Activated naive CD4-positive, alpha-beta T cell treated with anti-CD3 and anti-CD28 coated beads, Interleukin-2, amount 10 ng/mL, durations not matched to agents 7 days and 5 days (primary cell): ENCODE measurements around the gene IRF2BP1.

Experiments used
- CTCF ChIA-PET: fragments of 350-600 bp; sonication (Branson Sonifier 250); formaldehyde crosslinking; loops from one replicate; lab custom pipeline; 2021; ENCODE audit warnings: antibody characterized with exemption; lab: Charles Lee
- DNase-seq: peaks from one replicate; pipeline ENCODE4 v3.0.0-alpha.2; 2020
- H3K27ac Mint-ChIP-seq: one replicate; pipeline ENCODE4 v1.8.0; 2021; ENCODE audit warnings: mild to moderate bottlenecking, moderate library complexity, mixed read lengths
- H3K27me3 Mint-ChIP-seq: one replicate; pipeline ENCODE4 v1.8.0; 2021; ENCODE audit warnings: mild to moderate bottlenecking, mixed read lengths
- H3K36me3 Mint-ChIP-seq: one replicate; pipeline ENCODE4 v1.8.0; 2021; ENCODE audit warnings: mixed read lengths
- H3K4me1 Mint-ChIP-seq: one replicate; pipeline ENCODE4 v1.8.0; 2021; ENCODE audit warnings: mixed read lengths
- H3K4me3 Mint-ChIP-seq: one replicate; pipeline ENCODE4 v1.8.0; 2021; ENCODE audit warnings: mild to moderate bottlenecking, moderate library complexity, mixed read lengths
- H3K9me3 Mint-ChIP-seq: one replicate; pipeline ENCODE4 v1.8.0; 2021; ENCODE audit warnings: mixed read lengths

IRF2BP1 gene, protein sequence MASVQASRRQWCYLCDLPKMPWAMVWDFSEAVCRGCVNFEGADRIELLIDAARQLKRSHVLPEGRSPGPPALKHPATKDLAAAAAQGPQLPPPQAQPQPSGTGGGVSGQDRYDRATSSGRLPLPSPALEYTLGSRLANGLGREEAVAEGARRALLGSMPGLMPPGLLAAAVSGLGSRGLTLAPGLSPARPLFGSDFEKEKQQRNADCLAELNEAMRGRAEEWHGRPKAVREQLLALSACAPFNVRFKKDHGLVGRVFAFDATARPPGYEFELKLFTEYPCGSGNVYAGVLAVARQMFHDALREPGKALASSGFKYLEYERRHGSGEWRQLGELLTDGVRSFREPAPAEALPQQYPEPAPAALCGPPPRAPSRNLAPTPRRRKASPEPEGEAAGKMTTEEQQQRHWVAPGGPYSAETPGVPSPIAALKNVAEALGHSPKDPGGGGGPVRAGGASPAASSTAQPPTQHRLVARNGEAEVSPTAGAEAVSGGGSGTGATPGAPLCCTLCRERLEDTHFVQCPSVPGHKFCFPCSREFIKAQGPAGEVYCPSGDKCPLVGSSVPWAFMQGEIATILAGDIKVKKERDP

DNA sequence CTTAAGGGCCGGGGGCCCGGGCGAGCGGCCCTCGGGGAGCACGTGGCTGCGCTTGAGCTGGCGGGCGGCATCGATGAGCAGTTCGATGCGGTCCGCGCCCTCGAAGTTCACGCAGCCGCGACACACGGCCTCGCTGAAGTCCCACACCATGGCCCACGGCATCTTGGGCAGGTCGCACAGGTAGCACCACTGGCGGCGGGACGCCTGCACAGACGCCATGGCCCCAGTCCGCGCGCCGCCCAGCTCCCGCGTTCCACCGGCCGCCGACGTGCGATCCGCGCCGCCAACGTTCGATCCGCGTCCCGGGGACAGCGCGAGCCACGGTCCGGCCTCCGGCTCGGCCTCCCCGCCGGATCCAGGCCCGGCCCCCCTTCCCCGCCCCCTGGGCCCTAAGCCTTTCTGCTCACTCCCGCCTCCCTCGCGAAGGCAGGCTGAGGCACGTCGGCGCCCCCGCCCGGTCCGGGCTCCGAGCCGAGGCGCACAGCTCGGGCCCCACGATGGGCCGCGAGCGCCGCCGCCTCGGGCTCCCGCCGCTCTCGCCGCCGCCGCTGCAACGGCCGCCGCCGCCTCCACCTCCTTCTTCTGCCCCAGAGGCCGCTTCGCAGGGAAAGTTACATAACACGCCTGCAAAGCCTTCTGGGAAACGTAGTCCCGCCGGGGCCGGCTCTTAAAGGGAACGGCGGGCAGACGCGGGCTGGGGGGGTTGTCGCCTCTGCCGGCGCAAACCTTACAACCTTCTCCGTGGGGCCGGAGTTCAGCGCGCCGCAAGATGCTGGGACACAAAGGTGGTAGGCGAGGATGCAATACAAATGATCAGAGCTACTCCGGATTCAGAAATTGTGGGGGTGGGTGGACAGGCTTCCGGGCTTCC is at the start of gene IRF2BP1:
Gene IRF2BP1, minus strand, starts transcription at position 586 of the 871 bp plus-strand sequence. Its CDS starts 367 bp downstream, at position 219.
- H3K4me3 Mint-ChIP-seq, result peak within 1 kb of the TSS; percentile 90
- DNase-seq, result peak; percentile 94
- H3K27ac Mint-ChIP-seq, result peak within 1 kb of the TSS; percentile 96
- no peaks in the 10 kb centered on the region for H3K9me3 Mint-ChIP-seq
- H3K4me1 Mint-ChIP-seq, result peaks cover 40% of the 10 kb centered on the region
- CTCF ChIA-PET, result interaction anchor here (1.1 to 5.3 kb wide), 7 partner anchors 15 to 124 kb away, joined by 3 to 58 read pairs (median 5); partner anchors contain the start of genes FOXA3, MYPOP, SIX5 and SYMPK
- H3K27me3 Mint-ChIP-seq, result peaks cover 12% of the 10 kb centered on the region
- H3K36me3 Mint-ChIP-seq, result peaks cover 10% of the 10 kb centered on the region

DNA sequence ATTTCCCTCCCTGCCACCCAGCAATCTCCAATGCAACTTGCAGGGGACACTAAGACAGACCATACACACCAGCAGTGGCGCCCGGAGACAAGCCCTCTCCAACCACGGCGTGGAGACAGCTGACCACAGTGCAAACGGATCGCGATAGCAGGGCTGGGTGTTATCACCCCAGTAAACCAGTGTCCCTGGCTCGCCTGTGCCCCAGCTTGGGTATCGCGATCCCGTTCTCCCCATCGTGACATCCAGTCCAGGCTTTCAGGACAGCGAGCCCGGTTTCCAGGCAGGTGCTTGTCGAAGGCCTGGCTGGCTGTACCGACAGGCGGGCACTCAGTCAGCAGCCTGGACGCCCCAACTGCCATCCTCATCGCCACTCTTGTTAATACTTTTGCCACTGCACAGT is 49.3 kb upstream of the IRF2BP1 start:
- Mint-ChIP-seq H3K27ac (no peak overlapping the region), H3K4me1 (peaks cover 16% of the 10 kb centered on the region), H3K36me3 (no peaks in the 10 kb centered on the region), H3K27me3 (peaks cover 90% of the 10 kb centered on the region), H3K4me3 (no peak overlapping the region), H3K9me3 (peaks cover 2% of the 10 kb centered on the region)
- CTCF ChIA-PET, result no interaction called here
- no peak for DNase-seq

DNA sequence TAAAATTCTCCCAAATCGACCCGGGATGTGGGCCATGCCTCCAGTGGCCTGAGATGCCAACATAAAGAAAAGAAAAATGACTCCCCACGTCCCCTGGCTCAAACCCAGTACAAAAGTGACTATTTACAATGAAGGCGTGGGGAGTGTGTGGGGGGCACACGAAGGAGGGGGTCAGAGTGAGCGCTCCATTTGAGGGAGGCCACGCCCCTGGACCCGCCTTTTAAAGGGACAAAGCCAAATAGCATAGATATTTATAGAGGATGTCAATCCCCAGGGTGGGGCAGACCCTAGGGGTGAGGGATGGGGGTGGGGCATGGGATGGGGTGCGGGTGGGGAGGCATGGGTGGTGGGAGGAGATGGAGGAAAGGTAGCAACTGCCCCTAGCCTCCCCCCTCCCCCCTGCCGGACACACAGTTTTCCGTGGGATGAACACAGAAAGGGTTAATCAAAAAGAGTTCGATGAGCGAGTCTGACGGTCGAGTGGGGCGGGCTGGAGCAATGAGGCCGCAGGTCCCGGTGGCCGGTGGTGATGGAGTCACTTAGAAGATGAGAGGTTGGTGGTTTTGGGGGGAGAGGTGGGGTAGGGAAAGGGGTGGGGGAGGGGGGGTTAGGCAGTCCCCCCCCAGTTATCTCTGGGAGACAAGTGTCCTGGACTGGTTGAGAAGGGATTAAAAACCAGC is 48.8 kb upstream of the IRF2BP1 start:
- H3K9me3 Mint-ChIP-seq, result peaks cover 2% of the 10 kb centered on the region
- H3K27ac Mint-ChIP-seq, result no peak overlapping the region
- H3K4me1 Mint-ChIP-seq, result peaks cover 14% of the 10 kb centered on the region
- H3K36me3 Mint-ChIP-seq, result no peaks in the 10 kb centered on the region
- CTCF ChIA-PET, result no interaction called here
- no peak overlapping the region for H3K4me3 Mint-ChIP-seq
- DNase-seq, result no peak
- peaks cover 91% of the 10 kb centered on the region for H3K27me3 Mint-ChIP-seq

DNA sequence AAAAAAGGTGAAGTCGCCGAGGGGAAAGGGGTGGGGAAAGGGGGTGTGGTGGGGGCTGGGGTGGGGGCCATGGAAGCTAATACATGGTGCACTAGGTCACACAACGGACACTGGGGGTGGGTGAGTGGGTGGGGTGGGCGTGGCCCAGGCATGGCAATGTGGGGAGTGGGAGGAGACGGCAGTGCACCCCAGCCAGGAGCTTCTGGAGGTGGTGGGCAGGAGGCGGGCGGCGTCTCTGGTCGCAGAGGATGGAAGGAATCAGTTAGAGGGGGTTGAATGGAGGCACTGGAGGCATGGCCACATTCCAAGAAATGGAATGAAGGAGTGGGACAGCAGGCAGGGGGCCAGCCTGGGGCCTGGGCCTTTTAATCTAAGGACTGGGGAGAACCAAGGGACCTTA is 47.8 kb upstream of the IRF2BP1 start:
- Mint-ChIP-seq H3K4me1 (peaks cover 10% of the 10 kb centered on the region), H3K27ac (no peak overlapping the region), H3K36me3 (no peaks in the 10 kb centered on the region), H3K27me3 (peaks cover 92% of the 10 kb centered on the region), H3K9me3 (peaks cover 2% of the 10 kb centered on the region), H3K4me3 (no peak overlapping the region)
- CTCF ChIA-PET, result no interaction called here
- no peak for DNase-seq

DNA sequence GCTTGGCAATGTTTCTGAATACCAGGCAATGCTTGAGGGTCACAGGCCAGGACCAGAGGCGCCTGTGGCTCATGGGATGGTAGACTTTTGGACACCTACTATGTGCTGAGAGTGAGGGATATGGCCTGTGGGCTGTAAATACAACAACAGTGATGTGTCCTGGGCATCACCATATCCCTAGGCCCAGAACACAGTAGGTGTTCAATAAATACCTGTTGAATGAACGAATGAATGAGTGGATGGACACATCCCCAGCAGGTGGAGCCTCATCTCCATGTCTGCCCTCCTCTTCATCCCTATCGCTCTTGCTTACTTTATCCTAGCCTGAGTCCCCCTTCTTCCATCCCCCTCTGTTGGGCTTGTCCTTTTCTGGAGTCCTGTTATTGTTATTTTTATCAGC is 45.1 kb upstream of the IRF2BP1 start:
- peaks cover 18% of the 10 kb centered on the region for H3K4me1 Mint-ChIP-seq
- H3K4me3 Mint-ChIP-seq, result no peak overlapping the region
- DNase-seq, result no peak
- H3K27ac Mint-ChIP-seq, result no peak overlapping the region
- peaks cover 85% of the 10 kb centered on the region for H3K27me3 Mint-ChIP-seq
- CTCF ChIA-PET, result no interaction called here
- no peaks in the 10 kb centered on the region for H3K36me3 Mint-ChIP-seq
- H3K9me3 Mint-ChIP-seq, result no peaks in the 10 kb centered on the region

DNA sequence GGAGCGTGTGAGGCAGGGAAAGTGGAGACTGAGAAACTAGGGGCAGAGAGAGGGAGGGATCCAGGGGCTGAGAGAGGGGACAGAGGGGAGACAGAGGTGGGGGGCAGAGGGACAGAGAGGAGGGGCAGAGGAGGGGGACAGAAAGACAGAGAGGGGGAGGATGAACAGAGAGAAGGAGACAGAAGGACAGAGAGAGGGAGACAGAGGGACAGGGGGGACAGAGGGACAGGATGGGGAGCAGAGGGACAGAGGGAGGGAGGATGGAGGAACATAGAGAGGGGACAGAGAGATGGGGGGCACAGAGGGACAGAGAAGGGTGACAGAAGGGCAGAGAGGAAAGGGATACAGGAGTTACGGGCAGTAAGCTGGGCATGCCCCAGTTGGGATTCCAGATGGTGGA is 43.3 kb upstream of the IRF2BP1 start:
- H3K27ac Mint-ChIP-seq, result no peak overlapping the region
- no peak for DNase-seq
- H3K27me3 Mint-ChIP-seq, result peaks cover 74% of the 10 kb centered on the region
- CTCF ChIA-PET, result no interaction called here
- H3K4me3 Mint-ChIP-seq, result no peak overlapping the region
- H3K4me1 Mint-ChIP-seq, result peaks cover 24% of the 10 kb centered on the region
- no peaks in the 10 kb centered on the region for H3K36me3 Mint-ChIP-seq
- H3K9me3 Mint-ChIP-seq, result no peaks in the 10 kb centered on the region

DNA sequence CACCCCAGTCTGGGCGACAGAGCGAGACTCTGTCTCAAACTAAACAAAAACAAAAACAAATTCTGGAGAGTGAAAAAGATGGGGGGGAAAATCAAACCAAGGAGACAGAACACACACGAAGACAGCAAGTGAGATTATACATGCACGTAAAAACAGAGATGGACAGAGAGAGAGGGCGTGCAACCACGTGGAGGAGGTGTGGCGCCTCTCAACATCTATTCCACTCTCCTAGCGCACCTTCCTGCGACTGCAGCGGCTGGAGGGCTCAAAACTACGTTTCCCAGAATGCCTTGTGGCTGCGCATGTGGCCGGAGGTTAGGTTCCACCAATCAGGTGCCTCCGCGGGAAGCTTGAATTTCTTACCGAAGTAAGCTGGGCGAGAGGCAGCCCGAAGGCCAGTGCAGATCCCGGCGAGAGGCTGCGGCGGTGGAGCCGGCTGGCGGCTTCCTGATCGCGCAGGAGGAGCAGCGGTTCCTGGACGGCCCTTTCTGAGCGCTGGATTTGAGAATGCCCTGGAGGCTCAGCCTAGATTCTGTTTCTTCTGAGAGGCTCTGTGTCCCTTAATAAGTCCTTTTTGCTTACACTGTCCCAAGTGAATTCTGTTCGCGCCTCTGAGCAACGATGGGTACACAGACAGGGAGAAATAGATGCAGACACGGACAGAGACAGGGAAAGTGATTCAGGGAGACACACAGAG is 41.8 kb upstream of the IRF2BP1 start:
- peak overlapping the region; percentile 43 for H3K27ac Mint-ChIP-seq
- H3K36me3 Mint-ChIP-seq, result no peaks in the 10 kb centered on the region
- peaks cover 62% of the 10 kb centered on the region for H3K27me3 Mint-ChIP-seq
- peaks cover 24% of the 10 kb centered on the region for H3K4me1 Mint-ChIP-seq
- no peaks in the 10 kb centered on the region for H3K9me3 Mint-ChIP-seq
- H3K4me3 Mint-ChIP-seq, result peak overlapping the region; percentile 67
- CTCF ChIA-PET, result interaction anchor here (0.6 to 2.0 kb wide), 3 partner anchors 24 to 90 kb away, joined by 3 to 4 read pairs (median 4); no protein-coding TSS in a partner anchor
- DNase-seq, result peak; percentile 96

DNA sequence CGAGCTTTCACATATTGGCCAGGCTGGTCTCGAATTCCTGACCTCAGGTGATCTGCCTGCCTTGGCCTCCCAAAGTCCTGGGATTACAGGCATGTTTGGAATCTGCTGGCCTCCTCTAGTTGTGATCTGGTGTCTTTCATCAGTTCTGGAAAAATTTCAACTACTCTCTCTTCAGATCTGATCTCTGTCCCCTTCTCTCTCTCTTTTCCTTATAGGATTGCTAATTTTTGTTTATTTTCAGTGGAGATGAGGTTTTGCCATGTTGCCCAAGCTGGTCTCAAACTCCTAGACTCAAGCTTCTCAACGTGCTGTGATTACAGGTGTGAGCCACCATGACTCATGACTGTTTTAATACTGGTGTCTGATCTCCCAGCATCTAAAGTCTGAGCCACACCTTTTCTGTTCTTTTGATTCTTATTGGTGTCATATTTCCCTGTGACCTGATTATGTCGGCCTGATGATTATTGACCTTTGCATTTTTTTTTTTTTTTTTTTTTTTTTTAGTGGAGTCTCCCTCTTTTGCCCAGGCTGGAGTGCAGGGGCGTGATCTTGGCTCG is 39.0 kb upstream of the IRF2BP1 start:
- DNase-seq, result no peak
- Mint-ChIP-seq H3K4me1 (peaks cover 36% of the 10 kb centered on the region), H3K9me3 (no peaks in the 10 kb centered on the region), H3K27ac (no peak overlapping the region), H3K27me3 (peaks cover 49% of the 10 kb centered on the region), H3K4me3 (no peak overlapping the region), H3K36me3 (no peaks in the 10 kb centered on the region)
- CTCF ChIA-PET, result no interaction called here

DNA sequence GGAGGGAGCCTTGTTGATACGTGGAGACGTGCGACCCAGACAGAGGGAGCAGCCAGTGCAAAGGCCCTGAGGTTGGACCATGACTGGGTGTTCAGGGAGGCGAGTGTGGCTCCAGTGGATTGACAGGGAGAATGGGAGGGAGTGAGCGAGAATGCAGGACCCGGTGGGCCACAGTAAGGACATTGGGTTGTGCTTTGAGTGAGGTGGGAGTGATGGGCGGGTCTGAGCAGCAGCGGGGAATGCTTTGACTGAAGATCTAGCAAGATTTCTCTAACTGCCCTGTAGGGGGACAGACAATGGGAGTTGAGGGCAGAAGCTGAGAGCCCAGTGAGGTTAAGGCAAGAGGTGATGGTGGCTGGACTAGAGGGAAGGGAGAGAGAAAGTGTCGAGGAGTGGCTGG is 36.3 kb upstream of the IRF2BP1 start:
- no peaks in the 10 kb centered on the region for H3K36me3 Mint-ChIP-seq
- no peak for DNase-seq
- no peaks in the 10 kb centered on the region for H3K9me3 Mint-ChIP-seq
- peaks cover 41% of the 10 kb centered on the region for H3K27me3 Mint-ChIP-seq
- CTCF ChIA-PET, result no interaction called here
- H3K27ac Mint-ChIP-seq, result no peak overlapping the region
- peaks cover 48% of the 10 kb centered on the region for H3K4me1 Mint-ChIP-seq
- H3K4me3 Mint-ChIP-seq, result no peak overlapping the region

DNA sequence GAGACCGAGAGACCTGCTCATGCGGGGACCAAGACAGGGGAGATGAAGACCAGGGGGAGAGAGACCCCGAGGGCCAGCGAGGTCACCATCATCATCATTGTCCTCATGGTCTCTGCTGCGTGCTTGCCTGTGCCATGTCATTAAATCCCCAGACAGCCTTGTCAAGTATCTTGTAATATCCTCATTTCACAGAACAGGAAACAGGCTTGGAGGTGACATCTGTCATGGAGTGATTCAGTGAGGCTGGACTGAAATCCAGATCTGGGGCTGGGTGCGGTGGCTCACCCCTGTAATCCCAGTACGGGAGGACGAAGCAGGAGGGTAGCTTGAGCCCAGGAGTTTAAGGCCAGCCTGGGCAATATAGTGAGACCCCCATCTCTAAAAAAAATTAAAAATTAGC is 34.5 kb upstream of the IRF2BP1 start:
- Mint-ChIP-seq H3K27ac (peak overlapping the region; percentile 60), H3K4me3 (no peak overlapping the region), H3K4me1 (peaks cover 54% of the 10 kb centered on the region), H3K27me3 (peaks cover 42% of the 10 kb centered on the region), H3K36me3 (peaks cover 3% of the 10 kb centered on the region), H3K9me3 (no peaks in the 10 kb centered on the region)
- peak; percentile 41 for DNase-seq
- CTCF ChIA-PET, result interaction anchor here (0.5 kb wide), 1 partner anchor 519 kb away, joined by 3 read pairs; no protein-coding TSS in a partner anchor

DNA sequence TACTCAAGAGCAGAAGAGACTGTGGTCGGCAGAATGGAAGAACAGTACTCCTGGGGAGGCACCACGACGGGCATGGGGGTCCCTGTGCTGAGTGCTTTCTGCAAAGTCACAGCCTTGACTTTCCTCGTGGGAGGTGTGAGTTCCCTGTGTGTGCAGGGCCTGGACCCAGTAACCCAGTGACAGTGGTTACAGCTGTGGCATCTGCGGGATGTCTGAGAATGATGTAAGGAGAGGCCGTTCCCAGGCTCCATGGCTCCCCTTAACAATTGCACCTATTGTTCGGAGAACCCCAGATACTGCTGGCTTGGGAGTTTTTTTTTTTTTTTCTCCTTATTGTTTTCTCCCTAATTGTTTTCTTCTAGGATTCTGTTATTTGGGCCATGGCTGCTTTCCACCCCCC is 33.7 kb upstream of the IRF2BP1 start:
- Mint-ChIP-seq H3K9me3 (no peaks in the 10 kb centered on the region), H3K36me3 (peaks cover 3% of the 10 kb centered on the region), H3K4me1 (peaks cover 52% of the 10 kb centered on the region), H3K4me3 (no peak overlapping the region), H3K27ac (no peak overlapping the region), H3K27me3 (peaks cover 46% of the 10 kb centered on the region)
- CTCF ChIA-PET, result no interaction called here
- no peak for DNase-seq

DNA sequence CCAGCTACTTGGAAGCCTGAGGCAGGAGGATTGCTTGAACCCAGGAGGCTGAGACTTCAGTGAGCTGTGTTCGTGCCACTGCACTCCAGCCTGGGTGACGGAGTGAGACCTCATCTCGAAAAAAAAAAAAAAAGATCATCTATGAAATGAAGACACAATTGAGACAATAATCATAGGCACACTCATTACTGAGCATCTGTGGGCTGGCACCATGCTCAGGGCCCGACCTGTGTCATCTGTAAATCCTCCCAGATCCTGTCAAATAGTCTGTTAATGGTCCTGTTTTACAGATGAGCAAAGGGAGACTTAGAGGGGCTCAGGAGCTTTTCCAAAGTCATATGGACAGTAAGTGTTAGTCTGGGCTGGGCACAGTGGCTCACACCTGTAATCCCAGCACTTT is 32.8 kb upstream of the IRF2BP1 start:
- Mint-ChIP-seq H3K36me3 (peaks cover 3% of the 10 kb centered on the region), H3K4me1 (peaks cover 52% of the 10 kb centered on the region), H3K9me3 (no peaks in the 10 kb centered on the region), H3K27me3 (peaks cover 56% of the 10 kb centered on the region), H3K4me3 (no peak overlapping the region), H3K27ac (peak overlapping the region; percentile 79)
- DNase-seq, result no peak
- CTCF ChIA-PET, result no interaction called here
